HG03064 (cell line): ENCODE results near the gene PRKD3.
"Not testable (repeated sequence)": the region's sequence is repeated elsewhere in the genome, so short reads cannot be mapped to it uniquely, and the experiment has no call there.

Experiments
- ATAC-seq: cut with Tn5 transposase; IDR thresholded peaks from one replicate; pipeline ENCODE4 v1.9.1; 2021; ENCODE audit warnings: low read depth; ENCODE audit not compliant: unreplicated experiment

Gene PRKD3

GRCh38 chr2:37317746-37318145 is 6.9 kb downstream of the PRKD3 start:
- ATAC-seq = no peak

- no peak for ATAC-seq
Observed at GRCh38 chr2:37316181-37316580, 8.5 kb downstream of the PRKD3 start.

GRCh38 chr2:37315364-37315763 is 9.3 kb downstream of the PRKD3 start:
- no peak for ATAC-seq

DNA sequence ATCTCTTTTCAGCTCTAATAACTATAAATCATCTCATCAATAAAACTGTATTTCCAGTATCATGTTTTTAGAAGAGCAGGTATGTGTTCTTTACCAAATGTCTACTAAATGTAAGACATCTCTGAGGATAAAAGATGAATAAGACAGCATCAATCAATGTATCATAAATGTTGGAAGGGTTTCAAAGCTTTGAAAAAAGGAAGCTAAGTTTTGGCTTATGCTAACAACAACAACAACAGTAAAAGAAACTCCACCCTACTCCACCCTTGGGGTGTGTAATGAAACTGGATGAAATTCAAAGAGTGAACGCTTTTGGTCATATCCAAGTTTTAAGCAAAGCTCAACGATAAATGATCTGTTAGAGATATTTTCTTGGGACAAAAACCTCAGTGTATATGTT is 17.1 kb downstream of the PRKD3 start:
- no peak for ATAC-seq

DNA sequence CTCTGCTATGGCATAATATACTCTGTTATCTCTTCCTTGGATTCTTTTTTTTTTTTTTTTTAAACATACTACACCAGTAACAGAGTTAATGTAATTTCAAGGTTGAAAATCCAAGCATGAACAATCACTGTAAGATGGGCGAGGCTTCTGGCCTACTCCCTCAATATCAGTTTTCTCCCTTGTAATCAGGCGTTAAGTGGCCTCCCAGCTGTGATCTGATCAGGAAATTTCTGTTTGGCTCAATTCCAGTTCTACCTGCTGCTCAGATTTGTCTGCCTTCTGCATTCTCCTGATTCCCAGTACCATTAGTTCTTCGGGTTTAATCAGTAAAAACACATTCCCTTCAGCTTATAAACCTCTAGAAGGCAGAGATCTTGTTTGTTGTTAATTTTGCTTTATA is 18.6 kb downstream of the PRKD3 start:
- ATAC-seq = no peak

DNA sequence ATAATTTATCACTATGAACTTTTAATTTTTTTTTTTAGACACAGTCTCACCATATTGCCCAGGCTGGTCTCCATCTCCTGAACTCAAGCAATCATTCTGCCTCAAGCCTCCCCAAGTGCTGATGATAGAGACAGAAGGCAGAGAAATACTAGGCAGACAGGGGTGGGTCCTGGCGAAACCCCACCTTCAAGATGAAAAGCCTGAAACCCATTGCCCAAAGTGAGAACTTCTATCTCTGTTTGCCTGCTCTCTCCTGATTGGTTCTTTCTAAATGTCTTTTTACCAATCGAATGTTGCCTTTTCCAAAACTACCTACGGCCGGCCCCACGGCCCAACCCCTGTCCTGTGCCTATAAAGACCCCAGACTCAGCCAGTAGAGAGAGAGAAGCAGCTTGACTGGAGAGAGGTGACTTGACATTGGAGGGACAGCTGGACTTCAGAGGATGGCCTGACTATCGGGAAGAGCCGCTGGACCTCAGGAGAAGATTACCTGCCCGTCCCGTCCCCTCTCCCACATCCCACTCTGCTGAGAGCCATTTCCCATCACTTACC is 21.9 kb downstream of the PRKD3 start:
- no peak for ATAC-seq

DNA sequence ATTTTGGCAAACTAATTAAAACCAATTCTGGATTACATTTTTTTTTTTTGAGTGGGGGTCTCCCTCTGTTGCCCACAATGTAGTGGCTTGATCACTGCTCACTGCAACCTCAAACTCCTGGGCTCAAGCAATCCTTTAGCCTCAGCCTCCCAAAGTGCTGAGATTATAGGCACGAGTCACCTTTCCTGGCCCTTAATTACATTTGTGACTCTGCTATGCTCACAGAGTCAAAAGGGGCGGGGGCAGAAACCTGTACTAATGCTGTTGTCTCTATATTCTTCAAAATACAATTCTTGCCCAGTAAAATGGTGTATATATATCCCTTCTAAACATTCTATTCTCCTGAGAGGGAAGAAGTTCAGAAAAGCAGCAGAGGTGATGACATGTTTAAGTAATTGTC is 23.2 kb downstream of the PRKD3 start:
- no peak for ATAC-seq

DNA sequence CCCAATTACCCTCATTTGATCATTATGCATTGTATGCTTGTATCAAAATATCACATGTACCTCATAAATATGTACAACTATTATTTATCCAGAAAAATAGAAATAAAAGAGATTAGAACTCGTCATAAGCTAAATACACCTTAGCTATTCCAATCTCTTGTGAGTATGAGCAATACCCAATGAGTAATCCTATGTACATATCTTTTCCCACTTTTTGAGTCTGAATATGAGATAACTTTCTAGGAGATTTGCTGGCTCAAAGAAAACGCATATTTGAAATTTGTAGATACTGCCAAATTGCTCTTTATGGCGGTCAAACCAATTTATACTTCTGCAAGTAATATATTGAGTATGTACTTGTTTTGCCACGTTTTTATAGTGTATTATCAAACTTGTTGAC is 24.1 kb downstream of the PRKD3 start:
- ATAC-seq = no peak

DNA sequence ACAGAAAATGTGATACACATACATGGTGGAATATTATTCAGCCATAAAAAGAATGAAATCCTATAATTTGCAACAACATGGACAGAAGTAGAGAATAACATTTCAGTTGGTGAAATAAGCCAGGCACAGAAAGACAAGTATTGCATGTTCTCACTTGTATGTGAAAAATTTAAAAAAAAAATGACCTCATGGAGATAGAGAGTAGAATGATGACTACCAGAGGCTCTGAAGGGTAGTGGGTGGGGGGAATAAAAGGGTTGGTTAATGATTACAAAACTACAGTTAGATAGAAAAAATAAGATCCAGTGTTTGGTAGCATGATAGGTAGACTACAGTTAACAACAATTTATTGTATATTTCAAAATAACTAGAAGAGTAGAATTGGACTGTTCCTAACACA is 24.5 kb downstream of the PRKD3 start:
- ATAC-seq = no peak

- ATAC-seq = no peak
Observed at GRCh38 chr2:37297632-37298031, 27.0 kb downstream of the PRKD3 start.

GRCh38 chr2:37295469-37296073 is 29.1 kb downstream of the PRKD3 start:
- no peak for ATAC-seq

GRCh38 chr2:37294858-37295257 is 29.8 kb downstream of the PRKD3 start:
- ATAC-seq = not testable (repeated sequence)

- ATAC-seq = no peak
Observed at GRCh38 chr2:37291680-37292079, 33.0 kb downstream of the PRKD3 start.

DNA sequence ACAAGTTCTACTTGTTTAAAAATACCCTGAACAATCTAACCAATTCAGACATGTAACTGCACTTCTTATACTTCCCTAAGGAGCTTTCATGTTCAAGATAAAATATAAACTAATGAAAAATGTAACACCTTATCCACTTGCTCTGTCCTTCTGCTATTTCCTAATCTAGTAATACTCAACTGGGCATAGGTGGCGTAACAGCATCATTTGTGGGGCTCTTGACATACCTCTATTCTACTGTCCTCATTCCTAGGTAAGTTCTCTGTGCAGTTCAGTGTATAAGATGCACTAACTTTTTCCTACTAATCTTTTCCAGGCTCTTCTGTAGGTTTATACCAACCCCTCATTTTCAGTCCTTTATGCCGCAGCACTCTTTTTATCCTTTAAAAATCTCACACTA is 36.7 kb downstream of the PRKD3 start:
- no peak for ATAC-seq

DNA sequence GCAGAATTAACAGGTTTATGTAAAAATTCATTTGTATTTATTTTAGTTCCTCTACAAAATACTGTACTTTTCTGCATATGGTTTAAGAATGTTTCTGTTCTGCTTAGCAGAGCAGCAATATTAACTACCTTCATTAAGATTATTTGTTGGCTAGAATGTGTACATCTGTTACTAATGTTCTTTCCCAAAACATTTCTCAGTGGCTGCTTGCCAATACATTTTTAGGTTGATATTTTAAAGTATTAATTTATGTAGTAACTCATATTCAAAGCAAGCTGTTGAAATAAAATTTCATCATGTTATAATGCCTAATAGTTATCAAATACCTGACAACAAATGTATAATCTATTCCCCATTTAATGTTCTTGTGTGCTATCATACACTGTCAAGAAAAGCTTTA is 40.3 kb downstream of the PRKD3 start:
- ATAC-seq = no peak

DNA sequence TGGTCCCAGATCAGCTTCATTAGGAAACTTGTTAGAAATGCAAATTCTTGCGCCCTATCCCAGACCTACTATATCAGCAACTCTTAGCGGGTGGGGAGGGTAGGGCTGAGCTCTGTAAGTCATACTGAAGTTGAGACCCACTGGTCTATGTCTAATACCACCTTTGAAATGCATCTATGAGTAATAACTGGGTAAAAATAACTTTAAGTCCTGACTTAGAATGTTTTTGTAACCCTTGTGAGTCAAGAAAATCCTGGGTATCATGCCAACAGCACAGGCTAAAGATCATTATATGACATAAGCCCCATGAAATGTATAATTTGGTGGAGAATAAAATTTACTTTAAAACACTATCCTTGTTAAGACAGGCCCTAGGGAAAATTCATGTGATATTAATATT is 41.4 kb downstream of the PRKD3 start:
- ATAC-seq = no peak

- ATAC-seq = no peak
Observed at GRCh38 chr2:37282746-37283145, 41.9 kb downstream of the PRKD3 start.

GRCh38 chr2:37281916-37282315 is 42.7 kb downstream of the PRKD3 start:
- no peak for ATAC-seq

- ATAC-seq = no peak
Observed at GRCh38 chr2:37276291-37276690, 48.3 kb downstream of the PRKD3 start.
